Keratinocyte (primary cell): ENCODE measurements around the gene SREBF2. TPM values are rescaled to one million over a fixed set of nuclear protein-coding genes. Genes with fewer than 3 reads are reported as not detected.

ENCODE experiments used
- DNase-seq: peaks from one replicate; pipeline ENCODE4 v3.0.0-alpha.2; 2011; ENCODE audit warnings: low read depth, missing footprints, low spot score
- FAIRE-seq: peaks from 2 replicates; lab custom pipeline; 2011; peaks lifted over from hg19 to GRCh38; lab: Jason Lieb, UNC
- H2AFZ ChIP-seq: 2 replicates; pipeline ENCODE4 v1.6.0; 2012; ENCODE audit warnings: low read length, control low read depth, inconsistent platforms; ENCODE audit not compliant: control insufficient read depth
- H3K27ac ChIP-seq: 2 replicates; pipeline ENCODE4 v1.5.1; 2011; ENCODE audit warnings: low read length; ENCODE audit not compliant: control insufficient read depth, insufficient read depth
- H3K27me3 ChIP-seq: 3 replicates; pipeline ENCODE4 v1.6.0; 2011; ENCODE audit warnings: low read length; ENCODE audit not compliant: control insufficient read depth, insufficient read depth; ENCODE audit errors: extremely low read depth
- H3K36me3 ChIP-seq, 2 experiments: 2 replicates in 1 of 2; 3 replicates in 1 of 2; pipeline ENCODE4 v1.5.1; 2011; ENCODE audit warnings: low read length in 2 of 2, mild to moderate bottlenecking in 1 of 2; ENCODE audit not compliant: control insufficient read depth in 2 of 2, insufficient read depth in 2 of 2; ENCODE audit errors: extremely low read depth in 1 of 2
- H3K4me1 ChIP-seq: 3 replicates; pipeline ENCODE4 v1.5.1; 2011; ENCODE audit warnings: low read length; ENCODE audit not compliant: control insufficient read depth, insufficient read depth; ENCODE audit errors: extremely low read depth
- H3K4me2 ChIP-seq: 3 replicates; pipeline ENCODE4 v1.6.0; 2011; ENCODE audit warnings: low read depth, low read length; ENCODE audit not compliant: control insufficient read depth, insufficient read depth; ENCODE audit errors: extremely low read depth
- H3K4me3 ChIP-seq, 3 experiments: fragments of 200-600 bp in 1 of 3; sonication (generic) in 1 of 3; 2 replicates in 2 of 3; 3 replicates in 1 of 3; pipeline ENCODE4 v1.5.1; 2011 to 2016; ENCODE audit warnings: low read length in 3 of 3, mild to moderate bottlenecking in 3 of 3, control low read depth in 2 of 3, inconsistent platforms in 1 of 3, low read depth in 1 of 3, mixed read lengths in 1 of 3, mixed run types in 1 of 3, moderate library complexity in 1 of 3; ENCODE audit not compliant: control insufficient read depth in 2 of 3, insufficient read depth in 2 of 3; ENCODE audit errors: extremely low read depth in 1 of 3
- H3K79me2 ChIP-seq: 2 replicates; pipeline ENCODE4 v1.6.0; 2012; ENCODE audit warnings: low read length; ENCODE audit not compliant: control insufficient read depth, insufficient read depth
- H3K9ac ChIP-seq: 3 replicates; pipeline ENCODE4 v1.6.0; 2011; ENCODE audit warnings: low read length; ENCODE audit not compliant: control insufficient read depth, insufficient read depth; ENCODE audit errors: extremely low read depth
- H3K9me1 ChIP-seq: 3 replicates; pipeline ENCODE4 v1.6.0; 2011; ENCODE audit warnings: low read length; ENCODE audit not compliant: control insufficient read depth, insufficient read depth; ENCODE audit errors: extremely low read depth
- H3K9me3 ChIP-seq: 2 replicates; pipeline ENCODE4 v1.5.1; 2012; ENCODE audit warnings: low read depth, low read length; ENCODE audit not compliant: control insufficient read depth
- H4K20me1 ChIP-seq: 3 replicates; pipeline ENCODE4 v1.6.0; 2011; ENCODE audit warnings: low read length; ENCODE audit not compliant: control insufficient read depth, insufficient read depth; ENCODE audit errors: extremely low read depth
- CTCF ChIP-seq, 3 experiments: IDR thresholded peaks in 1 of 3; conservative IDR thresholded peaks in 1 of 3; optimal IDR thresholded peaks in 1 of 3; 2 replicates in 2 of 3; 3 replicates in 1 of 3; pipeline versions ENCODE3 to v1.5.1; 2011; ENCODE audit warnings: low read length in 3 of 3, mild to moderate bottlenecking in 3 of 3, moderate library complexity in 2 of 3, control low read depth in 1 of 3, inconsistent platforms in 1 of 3; ENCODE audit not compliant: insufficient read depth in 2 of 3; ENCODE audit errors: extremely low read depth in 1 of 3
- EZH2 ChIP-seq: IDR thresholded peaks from one replicate; pipeline ENCODE4 v1.6.1; 2012; ENCODE audit warnings: inconsistent platforms, mild to moderate bottlenecking, low read length, moderate library complexity
- dilution Hi-C: fragments of 300-500 bp; cut with MboI; formaldehyde crosslinking; loops from one replicate; pipeline ENCODE4 v1.7.0; 2020; ENCODE audit warnings: low sequenced_read_pairs; ENCODE audit not compliant: extremely low pct_ligation_motif_present
- polyA plus RNA-seq, 5 experiments: library from polyadenylated mRNA; depleted of rRNA in 3 of 5; stranded (reverse) in 3 of 5; stranded (forward) in 1 of 5; unstranded in 1 of 5; fragments of >200 nt; gene quantifications; 1 replicate in 1 of 5; 2 replicates in 3 of 5; 3 replicates in 1 of 5; pipeline versions ENCODE4 v1.2.1 to v1.2.3, GENCODE V29; 2011 to 2012; ENCODE audit warnings: missing spikeins in 2 of 5, low read depth in 1 of 5, low replicate concordance in 1 of 5

The SREBF2 gene
- polyA plus RNA-seq, 1 donor (not counting 4 experiments of a cell fraction or from before 2014, with no cell fraction given): 57.5 TPM

GRCh38 chr22:41880653-41881052 is 47.7 kb downstream of the SREBF2 start:
- Histone ChIP-seq H3K9ac (no peak overlapping the region), H2AFZ (no peak overlapping the region), H3K36me3 (peaks cover 59 to 64% of the 10 kb centered on the region in 2 experiments), H3K9me1 (no peaks in the 10 kb centered on the region), H3K27me3 (no peaks in the 10 kb centered on the region), H3K4me3 (no peak overlapping the region), H3K9me3 (no peaks in the 10 kb centered on the region), H4K20me1 (no peaks in the 10 kb centered on the region), H3K4me2 (no peak overlapping the region), H3K79me2 (no peaks in the 10 kb centered on the region), H3K27ac (no peak overlapping the region), H3K4me1 (no peaks in the 10 kb centered on the region)
- dilution Hi-C loops: no loop called here
- DNase-seq: no peak
- no peak for TF ChIP-seq CTCF (optimal IDR thresholded peaks at IDR 0.05 in 1 of 3, IDR thresholded peaks at IDR 0.05 in 1 of 3, conservative IDR thresholded peaks at IDR 0.05 in 1 of 3; ENCODE audit: extremely low read depth in 1 of 3, insufficient read depth in 2 of 3, low read length in 3 of 3)
- TF ChIP-seq EZH2: no peak
- FAIRE-seq: no peak

- Histone ChIP-seq H3K36me3 (peaks cover 56 to 66% of the 10 kb centered on the region in 2 experiments), H3K9ac (no peak overlapping the region)
- no peak for FAIRE-seq
Measured at GRCh38 chr22:41883400-41883799, 50.5 kb downstream of the SREBF2 start.

More at GRCh38 chr22:41883400-41883799, 50.5 kb downstream of the SREBF2 start:
- H3K9me1 ChIP-seq: no peaks in the 10 kb centered on the region
- no peaks in the 10 kb centered on the region for H3K27me3 ChIP-seq
- H3K4me2 ChIP-seq: no peak overlapping the region
- no peak overlapping the region for H3K4me3 ChIP-seq
- TF ChIP-seq CTCF (optimal IDR thresholded peaks at IDR 0.05 in 1 of 3, IDR thresholded peaks at IDR 0.05 in 1 of 3, conservative IDR thresholded peaks at IDR 0.05 in 1 of 3; ENCODE audit: extremely low read depth in 1 of 3, insufficient read depth in 2 of 3, low read length in 3 of 3) (no peak), EZH2 (no peak)
- no peak overlapping the region for H2AFZ ChIP-seq
- dilution Hi-C loops: no loop called here
- no peaks in the 10 kb centered on the region for H3K4me1 ChIP-seq
- H3K27ac ChIP-seq: no peak overlapping the region
- no peaks in the 10 kb centered on the region for H3K79me2 ChIP-seq
- DNase-seq: no peak
- H4K20me1 ChIP-seq: no peaks in the 10 kb centered on the region
- no peaks in the 10 kb centered on the region for H3K9me3 ChIP-seq
